Putamen (tissue), 1 donor: ENCODE results near the gene SIM1.

Experiments
- DNase-seq: peaks from one replicate; pipeline ENCODE4 v3.0.0-alpha.2; 2016; ENCODE audit warnings: low spot score

The SIM1 gene

DNA sequence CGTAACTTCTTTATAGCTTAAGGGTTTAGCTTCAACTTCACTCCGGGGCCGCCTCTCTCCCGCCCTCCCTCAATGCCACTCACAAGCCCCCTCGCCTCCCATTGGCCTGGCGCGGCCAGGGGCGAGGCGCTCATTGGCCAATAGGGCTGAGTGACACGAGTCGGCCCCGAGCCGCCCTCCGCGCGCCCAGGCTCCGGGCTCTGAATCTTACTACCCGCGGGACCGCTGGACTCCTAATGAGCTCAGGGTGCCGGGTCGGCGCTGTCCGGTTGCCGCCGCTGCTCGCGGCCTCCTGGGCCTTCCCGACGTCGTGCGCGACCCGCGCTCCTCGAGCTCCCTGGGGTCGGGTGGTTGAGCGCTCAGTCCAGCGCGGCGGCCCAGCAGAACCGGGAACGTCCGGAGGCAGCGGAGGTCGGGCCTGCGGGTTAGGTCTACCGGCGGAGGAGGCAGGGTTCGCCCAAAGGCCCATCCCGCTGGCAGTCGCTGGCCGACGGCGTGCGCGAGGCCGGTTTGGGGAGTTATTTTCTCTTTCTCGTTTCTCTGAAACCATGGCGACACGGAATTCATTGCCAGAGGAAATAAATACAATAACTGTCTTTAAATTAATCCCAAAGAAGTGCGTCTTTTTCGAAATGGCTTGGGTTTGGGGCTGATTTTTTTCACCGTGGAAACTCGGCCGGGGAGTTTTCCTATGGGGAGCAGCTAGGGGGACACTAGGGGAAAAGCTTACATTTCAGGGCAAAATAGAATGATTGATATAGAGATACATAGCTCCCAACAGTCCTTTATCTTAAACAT, at the start of gene SIM1:
Gene SIM1 (minus strand): TSS at position 19 of the 798 bp plus-strand sequence. CDS start 1,453 bp downstream, outside the sequence.
- DNase-seq, result no peak

GRCh38 chr6:100512203-100512862, 47.6 kb upstream of the SIM1 start:
- no peak for DNase-seq

GRCh38 chr6:100509101-100509500, 44.4 kb upstream of the SIM1 start:
- no peak for DNase-seq

- no peak for DNase-seq
Observed at GRCh38 chr6:100506651-100507050, 41.9 kb upstream of the SIM1 start.

DNA sequence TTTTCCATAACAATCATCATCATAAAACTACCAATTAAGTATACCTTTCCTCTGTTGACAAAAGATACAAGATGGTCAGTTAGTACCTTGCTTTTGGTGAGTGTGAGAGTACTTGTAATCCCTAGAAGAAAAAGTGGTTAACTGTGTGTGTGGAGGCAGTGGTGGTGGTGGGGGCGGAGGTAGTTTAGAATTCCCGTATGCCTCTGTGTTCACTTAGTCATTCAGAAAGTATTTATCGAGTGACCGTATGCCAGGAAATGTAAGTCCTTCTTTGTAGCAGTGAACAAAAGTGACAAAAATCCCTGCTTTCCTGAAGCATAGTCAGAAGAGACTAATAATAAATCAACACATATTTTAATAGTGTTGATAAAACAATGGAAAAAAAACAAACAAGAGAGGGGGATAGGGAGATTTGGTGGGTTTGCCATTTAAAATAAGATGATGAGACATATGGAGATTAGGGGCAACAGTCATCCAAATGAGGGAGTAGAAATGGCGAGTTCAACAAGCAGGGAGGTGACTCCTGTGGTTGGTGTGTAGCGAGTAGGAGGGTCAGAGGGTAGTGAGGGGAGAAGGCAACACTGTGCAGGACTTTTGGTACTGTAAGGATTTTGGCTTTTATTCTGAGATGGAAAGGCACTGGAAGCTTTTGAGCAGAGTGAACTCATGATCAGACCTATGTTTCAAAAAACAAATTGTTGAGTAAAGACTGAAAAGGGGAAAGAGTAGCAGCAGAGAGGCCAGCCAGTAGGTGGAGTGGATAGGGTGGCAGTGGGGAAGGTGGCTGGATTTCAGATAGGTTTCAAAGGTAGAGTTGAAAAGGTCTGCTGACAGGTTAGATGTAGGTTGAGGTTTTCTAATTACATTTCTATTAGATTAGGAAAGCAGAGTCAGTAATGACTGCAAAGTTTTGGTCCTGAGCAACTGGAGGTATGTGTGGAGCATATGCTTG, 40.3 kb upstream of the SIM1 start:
- no peak for DNase-seq

- no peak for DNase-seq
Observed at GRCh38 chr6:100503043-100503705, 38.5 kb upstream of the SIM1 start.

- DNase-seq, result no peak
Observed at GRCh38 chr6:100493206-100493888, 28.6 kb upstream of the SIM1 start.

DNA sequence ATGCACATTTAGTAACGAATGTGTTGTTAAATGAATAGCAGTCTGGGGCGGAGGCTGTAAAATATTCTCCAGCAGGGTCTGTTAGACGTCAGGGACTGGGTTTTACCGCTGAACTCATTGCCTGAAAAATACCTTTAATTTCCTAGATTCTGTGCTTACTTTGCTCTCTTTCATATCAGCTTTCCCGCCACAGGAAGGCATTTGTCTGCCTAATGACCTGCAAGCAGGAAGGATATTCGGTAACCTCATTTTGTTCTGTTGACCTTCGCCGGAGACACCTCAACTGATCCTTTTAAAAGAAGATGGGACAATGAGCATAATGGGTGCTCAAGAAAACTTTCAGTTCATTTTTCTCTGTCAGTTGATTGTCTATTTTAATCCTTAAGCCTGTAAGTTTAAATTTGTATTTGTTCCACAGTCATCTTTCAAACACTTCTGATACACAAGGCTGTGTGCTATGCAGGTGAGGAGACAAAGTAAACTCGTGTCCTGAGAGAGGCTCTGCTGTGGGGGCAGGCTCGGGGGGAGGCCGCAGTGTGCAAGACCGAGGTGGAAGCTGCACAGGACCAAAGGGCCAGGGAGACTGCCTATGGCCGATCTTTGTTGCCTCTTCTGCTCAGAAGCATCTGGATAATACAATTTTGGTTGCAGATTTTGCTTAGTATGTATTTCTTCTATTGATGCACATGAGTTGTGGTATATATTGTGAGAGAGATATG, 27.4 kb upstream of the SIM1 start:
- no peak for DNase-seq

DNA sequence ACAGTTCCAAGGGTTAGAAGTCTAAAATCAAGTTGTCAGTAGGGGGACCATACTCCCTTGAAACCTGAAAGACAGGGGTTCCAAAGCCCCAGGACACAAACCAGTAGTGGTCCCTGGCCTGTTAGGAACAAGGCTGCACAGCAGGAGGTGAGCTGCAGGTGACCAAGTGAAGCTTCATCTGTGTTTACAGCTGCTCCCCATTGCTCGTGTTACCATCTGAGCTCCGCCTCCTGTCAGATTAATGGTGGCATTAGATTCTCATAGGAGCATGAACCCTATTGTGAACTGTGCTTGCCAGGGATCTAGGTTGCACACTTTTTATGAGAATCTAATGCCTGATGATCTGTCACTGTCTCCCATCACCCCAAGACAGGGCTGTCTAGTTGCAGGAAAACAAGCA, 25.3 kb upstream of the SIM1 start:
- DNase-seq, result no peak

DNA sequence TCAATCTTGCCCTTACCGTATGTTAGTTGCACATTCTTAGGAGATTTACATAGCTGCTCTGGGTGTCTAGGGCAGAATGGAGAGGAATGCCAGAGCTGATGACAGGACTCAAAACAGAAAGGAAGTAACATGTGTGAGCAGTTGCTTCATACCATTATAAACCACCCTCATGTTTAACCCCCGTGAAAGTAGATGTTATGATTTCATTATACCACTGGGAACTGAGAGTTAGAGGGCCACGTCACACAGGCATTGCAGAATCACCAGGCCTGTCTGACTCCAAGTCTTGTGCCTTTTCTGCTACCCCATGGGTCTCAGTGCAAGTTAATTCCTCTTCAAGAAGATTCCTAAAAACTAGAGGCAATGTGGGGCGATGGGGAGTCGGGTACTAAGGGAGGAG, 23.5 kb upstream of the SIM1 start:
- no peak for DNase-seq

DNA sequence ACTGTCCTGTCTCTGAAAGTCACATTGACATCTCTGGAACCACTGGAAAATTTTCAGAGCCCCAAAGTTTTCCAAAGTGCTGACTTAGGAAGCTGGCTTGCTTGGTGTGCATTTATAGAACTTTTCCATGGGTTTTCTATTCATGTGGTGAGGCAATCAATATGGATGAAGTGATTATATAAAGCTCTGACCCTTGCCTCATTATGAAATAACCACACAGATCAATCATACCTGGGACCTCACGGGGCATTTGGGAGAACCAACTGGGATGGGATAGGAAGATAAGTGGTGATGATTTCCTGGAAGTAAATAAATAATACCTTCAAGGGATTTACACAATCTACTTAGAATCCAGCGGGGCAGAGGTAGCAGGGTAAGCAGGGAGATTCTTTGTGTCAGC, 22.9 kb upstream of the SIM1 start:
- DNase-seq, result no peak

DNA sequence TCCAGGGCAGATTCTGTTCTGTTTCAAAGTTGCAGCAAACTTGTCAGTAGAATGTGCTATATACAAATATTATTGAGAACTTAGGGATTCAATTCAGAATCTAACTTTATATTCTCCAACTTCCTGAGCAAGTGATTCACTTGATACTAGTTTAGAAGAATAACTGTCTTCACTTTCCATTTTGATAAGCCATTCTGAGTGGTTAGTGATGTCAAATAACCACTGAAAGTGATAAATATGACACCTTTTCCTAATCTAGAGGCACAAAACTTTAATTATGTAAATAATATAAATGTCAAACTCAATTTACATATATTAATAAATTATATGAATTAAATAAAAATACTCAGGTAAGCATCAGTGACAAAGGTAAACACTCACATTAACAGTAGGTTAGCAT, 20.5 kb upstream of the SIM1 start:
- DNase-seq, result no peak

DNA sequence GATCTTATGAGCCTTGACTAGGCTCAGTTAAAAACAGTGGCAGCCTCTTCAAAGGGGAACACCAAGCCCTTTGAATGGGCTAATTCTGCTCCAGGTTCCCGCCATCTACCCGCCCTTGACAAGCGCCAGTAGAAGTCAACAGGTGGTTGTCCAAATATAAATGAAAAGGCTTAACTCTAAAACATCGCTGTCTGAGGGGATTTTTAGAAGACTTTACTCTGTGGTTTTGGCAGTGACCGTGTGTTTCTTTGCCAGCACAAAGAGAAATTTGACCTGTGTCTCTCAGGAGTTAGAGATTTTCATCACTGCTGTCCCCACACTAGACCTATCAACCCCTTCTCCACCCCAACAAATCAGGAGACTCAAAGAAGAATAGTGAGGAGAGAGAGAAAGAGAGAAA, 19.8 kb upstream of the SIM1 start:
- DNase-seq, result no peak

DNA sequence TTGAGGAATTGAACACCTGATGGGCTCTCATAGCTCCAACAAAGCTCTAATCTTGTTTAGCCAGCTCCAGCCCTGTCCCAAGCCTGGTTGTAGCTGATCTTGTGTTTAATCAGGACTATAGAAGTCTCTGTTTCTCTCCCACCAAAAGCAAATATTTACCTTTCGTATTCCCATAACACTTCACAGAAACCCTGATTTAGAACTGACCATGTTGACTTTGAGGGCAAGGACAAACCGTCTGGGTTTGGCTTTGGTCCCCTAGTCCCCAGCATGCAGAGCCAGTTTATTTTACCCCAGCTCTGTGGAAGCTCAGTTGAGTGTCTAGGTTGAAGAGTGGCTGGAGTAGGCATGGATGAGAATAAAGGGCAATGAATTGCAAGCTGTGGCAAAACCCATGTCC, 18.0 kb upstream of the SIM1 start:
- no peak for DNase-seq

DNA sequence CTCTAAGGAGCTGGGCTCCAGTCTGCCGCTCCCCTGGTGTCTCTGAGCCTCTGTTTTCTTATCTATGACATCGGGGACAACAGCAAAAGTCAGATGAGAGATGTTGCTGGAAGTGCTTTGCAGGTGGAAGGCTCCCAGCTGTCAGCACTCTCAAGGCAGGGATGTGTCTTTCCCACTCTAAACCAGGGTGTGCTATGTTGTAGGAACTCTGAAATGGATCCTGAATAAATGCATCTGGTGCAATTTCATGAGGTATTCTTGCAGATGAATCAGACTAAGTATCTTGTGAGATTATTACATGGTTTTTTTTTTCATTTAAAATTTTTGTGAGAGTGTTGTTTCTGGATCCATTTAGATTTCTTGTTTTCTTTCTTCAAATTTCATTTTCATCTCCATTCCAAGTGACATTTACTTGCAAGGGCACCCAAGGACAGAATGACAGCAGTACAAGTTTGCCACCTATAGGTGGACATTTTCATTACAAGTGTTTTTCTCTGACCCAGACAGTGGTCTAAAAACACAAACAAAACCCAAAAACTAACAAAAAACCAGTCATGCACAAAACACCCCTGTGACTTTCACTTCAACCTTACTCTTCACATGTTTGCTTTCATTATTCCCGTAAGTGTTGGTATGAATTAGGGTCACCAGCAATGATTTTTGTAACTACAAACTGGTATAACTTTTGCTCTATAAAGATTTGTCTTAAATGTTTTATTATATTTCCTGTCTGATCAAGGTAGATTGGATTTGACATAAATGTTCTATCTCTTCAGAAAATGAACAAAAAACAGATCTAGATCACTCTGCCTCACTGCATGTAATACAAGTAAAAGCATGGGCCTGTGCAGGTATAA, 14.7 kb upstream of the SIM1 start:
- peak; percentile 12 for DNase-seq

- DNase-seq, result no peak
Observed at GRCh38 chr6:100475554-100476320, 11.0 kb upstream of the SIM1 start.

GRCh38 chr6:100473182-100473581, 8.5 kb upstream of the SIM1 start:
- no peak for DNase-seq

- DNase-seq, result no peak
Observed at GRCh38 chr6:100472674-100473073, 8.0 kb upstream of the SIM1 start.
